Stimulated activated CD4-positive, alpha-beta T cell treated with anti-CD3 and anti-CD28 coated beads, Interleukin-2, amount 100 ng/mL, for 24 hours (primary cell): ENCODE results near the gene SIRT6.
"Not testable (repeated sequence)": the region's sequence is repeated elsewhere in the genome, so short reads cannot be mapped to it uniquely, and the experiment has no call there.

ENCODE experiments used
- DNase-seq, 2 donors: peaks; one replicate each; pipeline ENCODE4 v3.0.0-alpha.2; 2020

The SIRT6 gene

GRCh38 chr19:4129050-4129449 is 53.3 kb downstream of the SIRT6 start:
- not testable (repeated sequence) for DNase-seq

GRCh38 chr19:4127322-4127721 is 55.0 kb downstream of the SIRT6 start:
- DNase-seq, result not testable (repeated sequence)

DNA sequence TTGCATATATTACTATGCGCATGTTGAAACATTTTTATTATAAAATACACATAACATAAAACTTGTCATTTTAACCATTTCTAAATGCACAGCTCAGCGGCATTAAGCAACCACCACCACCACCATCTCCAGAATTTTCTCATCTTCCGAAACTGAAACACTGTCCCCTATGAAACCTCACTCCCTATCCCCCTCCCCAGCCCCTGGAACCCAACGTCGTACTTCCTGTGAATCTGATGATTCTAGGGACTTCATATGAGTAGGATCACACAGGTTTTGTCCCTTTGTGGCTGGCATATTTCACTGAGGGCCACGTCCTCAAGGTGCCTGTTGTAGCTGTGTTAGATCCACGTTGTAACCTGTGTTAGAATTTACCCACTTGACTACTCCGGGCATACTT is 57.7 kb downstream of the SIRT6 start:
- no peak for DNase-seq
